WTC11 (cell line): ENCODE measurements around the gene NELFA.

ENCODE experiments used
- FOXK1 ChIP-seq: sonication (generic); formaldehyde crosslinking; IDR thresholded peaks from 2 replicates; pipeline ENCODE4 v1.8.0; 2022; ENCODE audit warnings: mild to moderate bottlenecking, moderate library complexity, missing genetic modification reagents
- IRF2 ChIP-seq: sonication (generic); formaldehyde crosslinking; IDR thresholded peaks from 2 replicates; pipeline ENCODE4 v1.8.0; 2022; ENCODE audit warnings: low read depth, missing genetic modification reagents, borderline replicate concordance
- SOX15 ChIP-seq: fragments of 250-450 bp; sonication (Bioruptor Pico); IDR thresholded peaks from 2 replicates; pipeline ENCODE4 v1.9.0; 2021; ENCODE audit warnings: mild to moderate bottlenecking
- SP1 ChIP-seq: sonication (generic); formaldehyde crosslinking; conservative IDR thresholded peaks from 2 replicates; pipeline ENCODE4 v1.8.1; 2022; ENCODE audit warnings: missing genetic modification reagents
- TF ChIP-seq, protein P1 (sequence below): fragments of 200-600 bp; IDR thresholded peaks from 2 replicates; pipeline ENCODE4 v1.8.0; 2022; ENCODE audit warnings: antibody characterized with exemption

- TF ChIP-seq, protein P1, sequence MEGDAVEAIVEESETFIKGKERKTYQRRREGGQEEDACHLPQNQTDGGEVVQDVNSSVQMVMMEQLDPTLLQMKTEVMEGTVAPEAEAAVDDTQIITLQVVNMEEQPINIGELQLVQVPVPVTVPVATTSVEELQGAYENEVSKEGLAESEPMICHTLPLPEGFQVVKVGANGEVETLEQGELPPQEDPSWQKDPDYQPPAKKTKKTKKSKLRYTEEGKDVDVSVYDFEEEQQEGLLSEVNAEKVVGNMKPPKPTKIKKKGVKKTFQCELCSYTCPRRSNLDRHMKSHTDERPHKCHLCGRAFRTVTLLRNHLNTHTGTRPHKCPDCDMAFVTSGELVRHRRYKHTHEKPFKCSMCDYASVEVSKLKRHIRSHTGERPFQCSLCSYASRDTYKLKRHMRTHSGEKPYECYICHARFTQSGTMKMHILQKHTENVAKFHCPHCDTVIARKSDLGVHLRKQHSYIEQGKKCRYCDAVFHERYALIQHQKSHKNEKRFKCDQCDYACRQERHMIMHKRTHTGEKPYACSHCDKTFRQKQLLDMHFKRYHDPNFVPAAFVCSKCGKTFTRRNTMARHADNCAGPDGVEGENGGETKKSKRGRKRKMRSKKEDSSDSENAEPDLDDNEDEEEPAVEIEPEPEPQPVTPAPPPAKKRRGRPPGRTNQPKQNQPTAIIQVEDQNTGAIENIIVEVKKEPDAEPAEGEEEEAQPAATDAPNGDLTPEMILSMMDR, result no peak
- TF ChIP-seq SP1 (CRISPR knock-in tag) (no peak), IRF2 (CRISPR knock-in tag) (no peak), SOX15 (no peak), FOXK1 (CRISPR knock-in tag) (no peak)
These were observed 2.4 kb downstream of the NELFA start for GRCh38 chr4:2006367-2006766.
